NCI-H524 treated with DMSO at 0.1 percent for 48 hours (cell line): ENCODE results near the gene PLEKHA4.
A peak's percentile ranks its signal among the peaks of the same experiment; 100 is the strongest.
"Not testable (repeated sequence)": the region's sequence is repeated elsewhere in the genome, so short reads cannot be mapped to it uniquely, and the experiment has no call there.

Source experiments
- DNase-seq: peaks from one replicate; lab custom pipeline; 2025; lab: John Stamatoyannopoulos, UW

The PLEKHA4 gene

GRCh38 chr19:48889496-48889895 lies 21.1 kb upstream of the PLEKHA4 start:
- not testable (repeated sequence) for DNase-seq

- DNase-seq = no peak
These were observed 19.6 kb upstream of the PLEKHA4 start for GRCh38 chr19:48887861-48888612.

GRCh38 chr19:48883726-48884125 lies 15.3 kb upstream of the PLEKHA4 start:
- DNase-seq = no peak

GRCh38 chr19:48881741-48882657 lies 13.6 kb upstream of the PLEKHA4 start:
- DNase-seq = no peak

- not testable (repeated sequence) for DNase-seq
These were observed 11.3 kb upstream of the PLEKHA4 start for GRCh38 chr19:48879696-48880095.

- DNase-seq = no peak
These were observed 10.7 kb upstream of the PLEKHA4 start for GRCh38 chr19:48879025-48879637.

GRCh38 chr19:48878196-48879024 lies 10.0 kb upstream of the PLEKHA4 start:
- no peak for DNase-seq

- no peak for DNase-seq
These were observed 9.4 kb upstream of the PLEKHA4 start for GRCh38 chr19:48877855-48878195.

GRCh38 chr19:48876043-48876981 lies 7.9 kb upstream of the PLEKHA4 start:
- DNase-seq = not testable (repeated sequence)

GRCh38 chr19:48874303-48875135 lies 6.1 kb upstream of the PLEKHA4 start:
- no peak for DNase-seq

GRCh38 chr19:48873476-48874302 lies 5.3 kb upstream of the PLEKHA4 start:
- DNase-seq = no peak

GRCh38 chr19:48872884-48873475 lies 4.6 kb upstream of the PLEKHA4 start:
- DNase-seq = no peak

- peak; percentile 76 for DNase-seq
These were observed 3.9 kb upstream of the PLEKHA4 start, which contains the start of gene PPP1R15A for GRCh38 chr19:48872182-48872883. Gene PPP1R15A (plus strand): TSS chr19:48872421. CDS start chr19:48873234, 813 bp downstream.

GRCh38 chr19:48871471-48872181 lies 3.2 kb upstream of the PLEKHA4 start:
- DNase-seq = not testable (repeated sequence)

- no peak for DNase-seq
These were observed 1.6 kb upstream of the PLEKHA4 start for GRCh38 chr19:48870048-48870447.

- DNase-seq = no peak
These were observed 687 bp downstream of the PLEKHA4 start for GRCh38 chr19:48867746-48868113.

GRCh38 chr19:48867123-48867745 lies 1.2 kb downstream of the PLEKHA4 start:
- no peak for DNase-seq
